Measurements from ENCODE around the gene PPP3CB.
A peak's percentile ranks its signal among the peaks of the same experiment; 100 is the strongest.

PPP3CB gene

DNA sequence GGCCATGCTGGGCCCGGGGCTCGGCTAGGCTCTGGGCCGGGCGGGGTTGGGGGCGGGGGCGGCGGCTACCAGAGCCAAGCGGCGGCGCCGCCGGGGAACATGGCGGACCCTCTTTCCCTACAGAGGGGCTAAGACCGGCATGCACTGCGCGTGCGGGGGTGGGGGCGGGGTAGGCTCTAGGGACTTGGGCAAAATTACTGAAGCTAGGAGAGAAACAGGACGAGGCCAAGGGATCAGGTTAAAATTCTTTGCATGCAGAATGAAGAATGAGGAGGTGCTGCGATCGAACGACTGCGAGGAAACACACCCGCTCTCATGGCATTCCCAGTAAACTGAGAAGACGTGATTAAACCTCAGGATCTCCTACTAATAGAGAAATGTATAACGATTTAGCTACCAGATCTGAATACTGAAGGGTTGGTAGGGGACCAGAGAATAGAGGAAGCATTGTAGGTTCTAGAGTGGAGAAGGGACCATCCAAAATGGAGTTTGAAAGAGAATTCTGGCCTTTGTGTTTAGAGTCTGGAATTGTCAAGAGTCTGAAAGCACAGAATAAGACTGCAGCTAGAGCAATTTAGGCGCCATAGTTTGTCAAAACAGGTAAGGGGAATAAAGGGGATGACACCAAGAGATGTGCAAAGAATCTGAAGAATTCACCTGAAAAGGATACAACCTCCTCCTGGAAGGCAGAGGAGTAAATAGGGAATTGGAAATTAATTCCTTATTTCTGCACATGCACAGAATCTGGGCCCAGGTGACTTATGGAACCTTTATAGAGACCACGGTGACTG, at the start of gene PPP3CB:
Gene PPP3CB (minus strand): TSS at position 141 of the 791 bp plus-strand sequence. CDS start 135 bp downstream, at position 6.
- DNase-seq (ENCODE audit: low spot score) = peak; percentile 68

DNA sequence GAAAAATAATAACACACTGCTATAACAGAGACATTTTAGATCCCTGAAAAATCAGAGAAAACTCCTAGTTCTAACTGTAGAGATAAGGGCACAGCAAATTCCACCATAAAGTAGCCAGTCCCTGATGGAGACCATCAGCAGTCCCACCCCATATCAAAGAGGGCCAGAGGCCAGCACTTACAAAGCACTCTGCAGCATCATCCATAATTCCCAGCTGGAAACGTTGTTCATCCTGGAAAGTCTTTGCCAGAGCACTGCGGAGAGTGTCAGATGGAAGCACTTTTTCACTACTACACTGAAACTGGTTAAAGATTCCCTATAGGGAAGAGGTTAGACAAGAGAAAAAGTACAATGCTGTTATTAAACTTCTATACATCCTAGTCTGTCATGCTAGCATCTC, 49.5 kb upstream of the PPP3CB start:
- no peak for DNase-seq (ENCODE audit: low spot score)

DNA sequence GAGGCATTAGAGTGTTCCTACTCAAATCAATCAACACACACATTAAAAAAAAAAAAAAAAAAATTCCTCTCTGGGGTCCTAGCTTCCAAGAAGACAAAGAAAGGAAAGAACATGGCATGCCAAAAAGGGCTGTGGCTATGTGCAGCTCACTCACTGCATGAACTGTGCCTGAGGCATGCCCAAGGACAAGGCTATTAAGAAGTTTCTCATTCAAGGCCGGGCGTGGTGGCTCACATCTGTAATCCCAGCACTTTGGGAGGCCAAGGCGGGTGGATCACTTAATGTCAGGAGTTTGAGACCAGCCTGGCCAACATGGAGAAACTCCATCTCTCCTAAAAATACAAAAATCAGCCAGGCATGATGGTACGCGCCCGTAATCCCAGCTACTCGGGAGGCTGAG, 41.9 kb upstream of the PPP3CB start:
- DNase-seq (ENCODE audit: low spot score) = no peak

GRCh38 chr10:73537288-73537687, 41.5 kb upstream of the PPP3CB start:
- no peak for DNase-seq (ENCODE audit: low spot score)

- DNase-seq (ENCODE audit: low spot score) = no peak
Observed at GRCh38 chr10:73534857-73535256, 39.0 kb upstream of the PPP3CB start.

- DNase-seq (ENCODE audit: low spot score) = peak; percentile 32
Observed at GRCh38 chr10:73529089-73529832, 33.4 kb upstream of the PPP3CB start.

DNA sequence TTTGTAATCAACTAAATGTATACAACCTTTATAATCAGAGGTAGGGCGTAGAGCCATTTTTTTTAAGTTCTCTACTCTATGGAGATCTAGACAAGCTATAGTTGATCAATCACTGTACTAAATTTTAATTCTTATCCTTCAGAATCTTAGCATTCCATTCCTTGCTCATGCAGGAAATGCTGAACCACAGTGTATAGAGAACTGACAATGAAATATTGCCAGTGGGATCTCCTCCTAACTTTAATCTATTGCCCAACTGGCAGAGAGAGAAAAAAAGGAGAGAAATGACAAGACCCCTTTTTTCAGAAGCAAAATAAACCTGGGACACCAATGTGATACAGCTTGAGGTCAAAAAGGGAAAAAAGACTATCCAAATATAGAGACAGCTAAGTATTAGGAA, 26.4 kb upstream of the PPP3CB start:
- no peak for DNase-seq (ENCODE audit: low spot score)

DNA sequence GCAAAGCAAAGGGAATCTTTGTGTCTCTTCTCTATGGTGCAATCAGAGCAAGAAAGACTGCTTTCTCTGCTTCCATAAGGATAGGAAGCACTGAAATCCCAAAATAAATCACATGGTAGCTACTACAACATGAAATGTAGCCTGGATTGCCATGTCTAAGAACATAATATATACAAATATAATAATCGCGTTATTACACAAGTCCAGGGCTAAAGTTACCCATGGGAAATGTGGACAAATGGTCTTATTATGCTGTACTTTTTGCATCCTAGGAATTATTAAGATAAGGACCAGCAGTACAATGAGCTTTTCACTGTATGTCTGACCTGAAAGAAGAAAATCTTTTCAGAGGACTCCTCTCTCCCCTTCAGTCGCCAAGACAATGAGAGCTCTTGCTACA, 23.5 kb upstream of the PPP3CB start:
- no peak for DNase-seq (ENCODE audit: low spot score)

DNA sequence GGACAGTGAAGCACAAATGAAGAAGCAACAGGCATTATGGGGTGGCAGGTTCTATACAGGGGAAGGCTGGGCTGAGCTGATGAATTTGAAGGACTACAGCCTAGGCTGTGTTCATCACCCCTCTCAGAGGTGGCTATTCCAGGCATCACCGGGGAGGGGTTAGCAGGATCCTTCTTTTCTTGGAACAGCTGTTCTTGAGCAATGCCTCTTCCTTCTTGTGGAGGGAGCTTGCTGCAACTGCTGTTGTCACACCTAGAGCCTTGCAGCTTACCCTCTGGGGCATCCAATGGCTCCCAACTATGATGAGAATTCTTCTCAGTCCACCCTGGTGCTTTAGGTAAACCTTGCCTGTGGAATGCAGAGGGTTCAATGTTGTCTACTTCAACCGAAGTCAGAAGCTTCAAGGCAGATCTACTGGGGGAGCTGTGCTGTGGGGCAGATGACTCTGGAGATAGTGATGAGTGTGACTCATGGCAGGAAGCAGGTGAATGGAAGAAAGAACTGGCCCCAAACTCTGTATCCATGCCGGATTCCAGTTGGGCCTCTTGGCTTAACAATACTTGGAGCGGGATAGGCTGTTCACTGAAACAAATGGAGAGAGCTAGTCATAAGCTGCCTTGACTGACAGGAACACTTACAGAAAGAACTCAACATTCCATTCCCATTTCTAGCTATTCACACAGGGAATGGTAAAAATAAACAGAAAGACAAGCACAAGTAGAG, 21.5 kb upstream of the PPP3CB start:
- DNase-seq (ENCODE audit: low spot score) = no peak

DNA sequence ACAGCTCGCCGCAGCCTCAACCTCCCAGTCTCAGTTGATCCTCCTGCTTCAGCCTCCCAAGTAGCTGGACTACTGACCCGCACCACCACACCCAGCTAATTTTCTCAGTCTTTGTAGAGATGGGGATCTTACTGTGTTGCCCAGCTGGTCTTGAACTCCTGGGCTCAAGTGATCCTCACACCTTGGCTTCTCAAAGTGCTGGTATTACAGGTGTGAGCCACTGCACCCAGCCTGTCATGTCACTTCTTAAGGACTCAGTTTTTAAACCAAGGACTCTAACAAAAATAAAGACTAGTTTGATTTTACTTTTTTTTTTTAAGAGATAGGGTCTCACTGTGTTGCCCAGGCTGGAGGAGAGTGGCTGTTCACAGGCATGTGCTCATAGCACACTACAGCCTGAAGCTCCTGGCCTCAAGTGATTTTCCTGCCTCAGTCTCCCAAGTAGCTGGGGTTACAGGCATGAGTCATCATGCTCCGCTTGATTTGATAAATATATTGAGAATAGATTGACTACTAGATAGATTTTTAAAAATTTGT, 16.5 kb upstream of the PPP3CB start:
- DNase-seq (ENCODE audit: low spot score) = no peak

GRCh38 chr10:73509695-73510094, 13.9 kb upstream of the PPP3CB start:
- DNase-seq (ENCODE audit: low spot score) = no peak

- DNase-seq (ENCODE audit: low spot score) = no peak
Observed at GRCh38 chr10:73506491-73506890, 10.7 kb upstream of the PPP3CB start.

- no peak for DNase-seq (ENCODE audit: low spot score)
Observed at GRCh38 chr10:73506074-73506473, 10.2 kb upstream of the PPP3CB start.

- no peak for DNase-seq (ENCODE audit: low spot score)
Observed at GRCh38 chr10:73503037-73503436, 7.2 kb upstream of the PPP3CB start.

DNA sequence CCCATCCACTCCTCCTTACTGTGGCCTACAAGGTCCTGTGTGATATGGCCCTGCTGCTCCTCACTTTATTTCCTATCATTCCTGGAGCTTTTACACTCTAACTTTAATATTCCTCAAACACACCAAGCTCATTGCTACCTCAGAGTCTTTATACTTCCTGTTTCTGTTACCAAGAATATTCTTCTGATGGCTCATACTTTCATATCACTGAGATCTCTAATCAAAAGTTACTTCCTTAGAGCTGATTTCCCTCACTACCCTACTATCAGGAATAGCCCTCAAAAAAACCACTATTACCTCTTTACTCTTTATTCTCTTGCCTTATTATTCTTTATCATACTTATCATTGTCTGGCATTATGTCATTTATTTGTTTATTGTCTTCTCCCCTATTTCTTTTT, 5.8 kb upstream of the PPP3CB start:
- no peak for DNase-seq (ENCODE audit: low spot score)

GRCh38 chr10:73497623-73498022, 1.8 kb upstream of the PPP3CB start:
- DNase-seq (ENCODE audit: low spot score) = no peak

GRCh38 chr10:73495226-73495883, 469 bp downstream of the PPP3CB start:
- peak; percentile 80 for DNase-seq (ENCODE audit: low spot score)

DNA sequence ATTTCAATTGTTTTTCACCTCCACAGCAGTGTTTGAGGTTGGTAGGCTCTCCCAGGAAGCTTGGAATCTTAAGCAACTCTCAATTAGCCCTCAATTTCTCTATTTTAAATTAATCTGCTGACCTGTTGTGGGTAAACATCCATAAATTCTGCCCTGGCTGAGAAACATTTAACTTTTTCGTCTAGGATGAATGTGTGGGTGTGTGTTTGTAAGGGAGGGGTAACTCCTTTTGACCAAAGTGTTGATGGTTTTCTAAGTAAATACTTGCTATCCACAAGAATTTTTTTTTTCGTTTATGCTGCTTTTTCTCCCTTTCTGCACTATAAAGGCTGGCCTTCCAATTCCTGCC, 973 bp downstream of the PPP3CB start:
- DNase-seq (ENCODE audit: low spot score) = no peak

DNA sequence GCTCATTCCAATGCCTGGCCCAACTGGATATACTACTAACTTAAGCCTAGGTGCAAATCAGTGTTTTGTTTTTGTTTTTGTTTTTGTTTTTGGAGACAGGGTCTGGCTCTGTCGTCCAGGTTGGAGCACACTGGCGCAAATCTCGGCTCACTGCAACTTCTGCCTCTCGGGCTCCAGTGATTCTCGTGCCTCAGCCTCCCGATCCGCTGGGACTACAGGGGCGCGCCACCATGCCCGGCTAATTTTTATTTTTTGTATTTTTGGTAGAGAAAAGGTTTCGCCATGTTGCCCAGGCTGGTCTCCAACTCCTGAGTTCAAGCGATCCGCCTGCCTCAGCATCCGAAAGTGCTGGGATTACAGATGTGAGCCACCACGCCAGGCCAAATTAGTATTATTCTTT, 1.6 kb downstream of the PPP3CB start:
- DNase-seq (ENCODE audit: low spot score) = no peak

DNA sequence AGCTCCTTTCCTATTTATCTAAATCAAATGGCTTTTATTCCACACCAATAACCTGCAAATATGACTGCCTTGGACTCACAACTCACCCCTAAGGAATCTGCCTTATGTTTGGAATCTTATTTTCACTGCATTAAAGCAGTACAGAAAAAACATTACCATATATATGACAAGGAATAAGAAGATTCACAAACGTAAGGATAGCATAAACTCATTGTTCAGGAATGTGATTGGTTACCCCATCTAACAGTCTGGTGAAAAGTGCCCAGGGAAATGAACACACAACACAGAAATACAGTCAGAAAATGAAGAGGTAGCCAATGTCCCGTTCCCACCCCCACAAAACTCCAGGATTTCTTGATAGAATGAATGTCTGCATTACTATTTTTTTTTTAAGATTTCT, 2.0 kb downstream of the PPP3CB start:
- DNase-seq (ENCODE audit: low spot score) = no peak

GRCh38 chr10:73486601-73487000, 9.2 kb downstream of the PPP3CB start:
- no peak for DNase-seq (ENCODE audit: low spot score)

- no peak for DNase-seq (ENCODE audit: low spot score)
Observed at GRCh38 chr10:73485320-73485719, 10.5 kb downstream of the PPP3CB start.
